Brain pericyte (primary cell): ENCODE data around the gene UGT1A8.
"Not testable (repeated sequence)": the region's sequence is repeated elsewhere in the genome, so short reads cannot be mapped to it uniquely, and the experiment has no call there.

ENCODE experiments used
- DNase-seq: peaks from one replicate; pipeline ENCODE4 v3.0.0-alpha.2; 2012; ENCODE audit warnings: low read depth, low spot score

The UGT1A8 gene

GRCh38 chr2:233617476-233617875 lies at the start of gene UGT1A8:
Gene UGT1A8, plus strand, starts transcription at chr2:233617633. Its CDS starts 75 bp downstream, at chr2:233617708.
- DNase-seq, result not testable (repeated sequence)

- DNase-seq, result no peak
These were observed 46.4 kb upstream of the UGT1A8 start for GRCh38 chr2:233571001-233571400.

- DNase-seq, result no peak
These were observed 46.0 kb upstream of the UGT1A8 start for GRCh38 chr2:233571462-233571861.

GRCh38 chr2:233572468-233572867 lies 45.0 kb upstream of the UGT1A8 start:
- DNase-seq, result no peak

GRCh38 chr2:233577341-233577740 lies 40.1 kb upstream of the UGT1A8 start:
- not testable (repeated sequence) for DNase-seq

- DNase-seq, result not testable (repeated sequence)
These were observed 34.0 kb upstream of the UGT1A8 start for GRCh38 chr2:233583217-233583965.

GRCh38 chr2:233584210-233584609 lies 33.2 kb upstream of the UGT1A8 start:
- DNase-seq, result no peak

GRCh38 chr2:233588400-233588799 lies 29.0 kb upstream of the UGT1A8 start:
- no peak for DNase-seq

GRCh38 chr2:233592706-233593105 lies 24.7 kb upstream of the UGT1A8 start:
- not testable (repeated sequence) for DNase-seq

- no peak for DNase-seq
These were observed 24.2 kb upstream of the UGT1A8 start for GRCh38 chr2:233593201-233593600.

- no peak for DNase-seq
These were observed 19.9 kb upstream of the UGT1A8 start for GRCh38 chr2:233597522-233597921.

GRCh38 chr2:233598952-233599351 lies 18.5 kb upstream of the UGT1A8 start:
- no peak for DNase-seq

GRCh38 chr2:233600386-233600785 lies 17.0 kb upstream of the UGT1A8 start:
- DNase-seq, result no peak

- DNase-seq, result no peak
These were observed 15.4 kb upstream of the UGT1A8 start for GRCh38 chr2:233602076-233602475.

GRCh38 chr2:233603520-233603919 lies 13.9 kb upstream of the UGT1A8 start:
- DNase-seq, result no peak

GRCh38 chr2:233604826-233605225 lies 12.6 kb upstream of the UGT1A8 start:
- no peak for DNase-seq

GRCh38 chr2:233605680-233606079 lies 11.8 kb upstream of the UGT1A8 start:
- DNase-seq, result no peak

- no peak for DNase-seq
These were observed 6.1 kb upstream of the UGT1A8 start for GRCh38 chr2:233611284-233611683.

GRCh38 chr2:233620204-233620603 lies 2.8 kb downstream of the UGT1A8 start:
- no peak for DNase-seq

GRCh38 chr2:233621863-233622262 lies 4.4 kb downstream of the UGT1A8 start:
- DNase-seq, result not testable (repeated sequence)

GRCh38 chr2:233627331-233628025 lies 10.0 kb downstream of the UGT1A8 start:
- no peak for DNase-seq

GRCh38 chr2:233636306-233636705 lies 18.9 kb downstream of the UGT1A8 start, which contains the start of gene UGT1A10:
Gene UGT1A10, plus strand, starts transcription at chr2:233636448. Its CDS starts 75 bp downstream, at chr2:233636523.
- DNase-seq, result not testable (repeated sequence)

- DNase-seq, result no peak
These were observed 21.4 kb downstream of the UGT1A8 start for GRCh38 chr2:233638836-233639235.
